GM18907 (cell line): ENCODE results near the gene PLK1.
"Not testable (repeated sequence)": the region's sequence is repeated elsewhere in the genome, so short reads cannot be mapped to it uniquely, and the experiment has no call there.

Experiments
- ATAC-seq: cut with Tn5 transposase; IDR thresholded peaks from one replicate; pipeline ENCODE4 v1.9.1; 2021; ENCODE audit warnings: mild to moderate bottlenecking, moderate library complexity; ENCODE audit not compliant: unreplicated experiment

PLK1 gene

DNA sequence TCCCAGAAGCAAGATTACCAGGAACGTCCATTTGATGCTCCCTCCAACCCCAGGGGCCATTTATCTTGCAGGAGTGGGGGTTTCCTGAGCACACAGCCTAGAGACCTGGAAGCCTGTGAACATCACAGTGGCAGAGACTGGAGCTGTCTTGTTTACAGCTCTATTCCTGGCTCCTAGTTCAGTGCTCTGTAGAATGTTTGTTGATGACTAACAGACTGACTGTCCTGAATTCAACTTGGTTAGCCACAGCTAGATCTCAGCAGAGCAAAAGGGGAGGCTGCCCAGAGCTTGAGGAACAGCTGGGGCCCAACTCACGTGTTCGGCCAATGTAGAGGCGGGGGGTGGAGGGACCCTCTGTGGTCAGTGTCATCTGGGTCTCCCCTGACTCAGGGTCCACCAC is 27.8 kb downstream of the PLK1 start:
- ATAC-seq = no peak

DNA sequence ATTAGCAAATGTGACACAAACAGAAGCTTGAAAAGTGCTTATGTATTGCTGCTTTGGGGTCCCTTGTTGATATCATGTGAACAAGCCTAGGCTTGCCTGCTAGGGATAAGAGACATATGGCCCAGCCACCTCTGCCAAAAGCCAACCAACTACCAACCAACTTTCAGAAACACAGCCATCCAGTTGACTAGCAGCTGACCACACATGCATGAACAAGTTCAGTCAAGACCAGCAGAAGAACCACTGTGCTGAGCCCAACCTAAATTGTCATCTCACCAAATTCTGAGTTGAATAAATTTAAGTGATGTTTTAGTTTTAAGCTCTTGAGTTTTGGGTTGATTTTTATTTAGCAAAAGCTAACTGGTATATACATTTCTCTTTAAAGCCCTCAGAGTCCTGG is 30.8 kb downstream of the PLK1 start:
- no peak for ATAC-seq

DNA sequence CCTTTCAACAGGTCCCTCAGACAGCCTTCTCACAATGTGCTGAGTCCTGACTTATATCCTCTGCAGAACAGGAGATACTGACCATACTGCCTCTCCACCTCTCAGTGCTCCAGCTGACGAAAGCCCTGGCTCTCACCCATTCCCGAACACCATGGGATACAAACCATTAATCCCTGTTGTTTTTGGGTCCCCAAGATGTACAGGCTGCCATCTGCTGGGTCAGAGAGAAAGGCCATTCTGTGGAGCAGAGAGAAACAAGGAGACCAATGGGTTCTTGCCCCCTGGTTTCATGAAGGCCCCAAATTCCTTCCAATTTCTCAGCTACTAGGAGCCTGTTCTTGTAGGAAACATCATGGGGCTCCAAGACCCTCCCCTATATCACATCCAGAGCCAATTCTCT is 31.3 kb downstream of the PLK1 start:
- ATAC-seq = no peak

- ATAC-seq = no peak
Observed at GRCh38 chr16:23710504-23710903, 31.8 kb downstream of the PLK1 start.

- no peak for ATAC-seq
Observed at GRCh38 chr16:23711785-23712184, 33.1 kb downstream of the PLK1 start.

- no peak for ATAC-seq
Observed at GRCh38 chr16:23712976-23713375, 34.3 kb downstream of the PLK1 start, which contains the start of gene ERN2. TSS of gene ERN2 (minus strand) at chr16:23713222. CDS start at chr16:23713187, 35 bp downstream.

GRCh38 chr16:23716484-23716883 is 37.8 kb downstream of the PLK1 start:
- no peak for ATAC-seq

DNA sequence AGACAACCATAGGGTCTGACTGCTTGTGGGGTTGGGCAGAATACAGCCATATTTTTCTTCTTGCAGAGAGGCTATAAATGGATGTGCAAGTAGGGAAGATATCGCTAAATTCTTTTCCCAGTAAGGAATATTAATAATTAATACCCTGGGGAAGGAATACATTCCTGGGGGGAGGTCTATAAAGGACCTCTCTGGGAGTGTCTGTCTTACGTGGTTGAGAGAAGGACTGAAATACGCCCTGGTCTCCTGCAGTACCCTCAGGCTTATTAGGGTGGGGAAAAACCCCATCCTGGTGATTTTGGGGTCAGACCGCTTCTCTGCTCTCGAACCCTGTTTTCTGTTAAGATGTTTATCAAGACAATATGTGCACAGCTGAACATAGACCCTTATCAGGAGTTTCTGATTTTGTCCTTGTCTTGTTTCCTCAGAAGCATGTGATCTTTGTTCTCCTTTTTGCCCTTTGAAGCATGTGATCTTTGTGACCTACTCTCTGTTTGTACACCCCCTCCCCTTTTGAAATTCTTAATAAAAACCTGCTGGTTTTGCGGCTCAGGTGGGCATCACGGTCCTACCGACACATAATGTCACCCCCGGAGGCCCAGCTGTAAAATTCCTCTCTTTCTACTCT is 44.0 kb downstream of the PLK1 start:
- not testable (repeated sequence) for ATAC-seq

DNA sequence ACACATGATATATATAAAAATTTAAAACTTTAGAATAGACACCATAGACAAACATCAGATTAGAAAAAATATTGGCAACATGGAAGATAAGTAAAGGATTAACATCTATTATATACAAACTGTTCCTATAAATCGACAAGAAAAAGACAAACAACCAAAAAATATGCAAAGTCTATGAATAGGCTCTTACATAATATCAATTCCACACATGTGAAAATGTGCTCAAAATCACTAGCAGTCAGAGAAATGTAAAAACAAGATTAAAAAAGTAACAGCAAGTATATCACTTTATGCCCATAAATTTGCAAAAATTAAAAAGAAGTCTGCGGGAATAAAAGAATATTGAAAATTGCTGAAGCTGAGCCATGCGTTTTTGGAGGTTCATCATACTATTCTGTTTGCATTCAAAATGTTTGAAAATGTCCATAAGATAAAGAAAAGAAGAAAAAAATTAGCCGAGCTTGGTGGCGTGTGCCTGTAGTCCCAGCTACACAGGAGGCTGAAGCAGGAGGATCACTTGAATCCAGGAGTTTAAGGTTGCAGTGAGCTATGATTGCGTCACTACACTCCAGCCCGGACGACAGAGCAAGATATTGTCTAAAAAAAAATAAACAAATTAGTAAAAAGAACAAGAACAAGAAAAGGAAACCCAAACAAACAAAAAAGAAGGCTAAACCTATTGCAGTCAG is 45.6 kb downstream of the PLK1 start:
- ATAC-seq = no peak

GRCh38 chr16:23724785-23725131 is 46.1 kb downstream of the PLK1 start:
- ATAC-seq = no peak

- no peak for ATAC-seq
Observed at GRCh38 chr16:23726710-23727109, 48.0 kb downstream of the PLK1 start.

- ATAC-seq = no peak
Observed at GRCh38 chr16:23728112-23728477, 49.4 kb downstream of the PLK1 start.

DNA sequence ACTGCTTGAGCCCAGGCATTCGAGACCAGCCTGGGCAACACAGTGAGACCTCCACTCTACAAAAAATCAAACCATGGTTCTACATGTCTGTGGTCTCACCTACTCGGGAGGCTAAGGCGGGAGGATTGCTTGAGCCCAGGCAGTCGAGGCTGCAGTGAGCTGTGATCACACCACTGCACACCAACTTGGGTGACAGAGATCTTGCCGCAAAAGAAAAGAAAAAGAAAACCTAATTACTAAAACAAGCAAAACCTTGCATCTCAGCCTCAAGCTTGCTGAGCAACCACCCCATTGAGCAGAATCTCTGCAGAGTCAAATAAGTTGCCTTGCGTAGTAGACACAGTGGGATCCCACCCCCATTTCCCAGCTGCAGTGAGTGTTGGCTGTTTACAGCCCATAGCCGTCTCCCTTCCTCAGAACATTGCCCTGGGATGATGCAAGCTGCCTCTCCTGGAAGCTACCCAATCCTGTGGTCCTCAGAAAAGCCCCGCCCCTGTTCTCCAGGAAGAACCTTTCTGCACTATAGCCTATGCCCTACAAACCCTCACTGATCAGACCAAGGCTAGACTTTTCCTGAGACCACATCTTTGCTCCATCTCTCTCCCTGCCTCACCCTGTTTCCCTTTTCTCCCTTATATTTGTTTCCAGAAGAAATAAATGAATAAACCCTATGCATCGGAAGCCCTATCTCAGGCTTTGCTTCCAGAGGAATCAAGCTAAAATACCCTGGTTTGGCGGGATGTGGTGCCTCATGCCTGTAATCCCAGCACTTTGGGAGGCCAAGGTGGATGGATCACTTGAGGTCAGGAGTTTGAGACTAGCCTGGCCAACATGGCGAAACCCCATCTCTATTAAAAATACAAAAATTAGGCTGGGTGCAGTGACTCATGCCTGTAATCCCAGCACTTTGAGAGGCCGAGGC is 51.1 kb downstream of the PLK1 start:
- no peak for ATAC-seq

DNA sequence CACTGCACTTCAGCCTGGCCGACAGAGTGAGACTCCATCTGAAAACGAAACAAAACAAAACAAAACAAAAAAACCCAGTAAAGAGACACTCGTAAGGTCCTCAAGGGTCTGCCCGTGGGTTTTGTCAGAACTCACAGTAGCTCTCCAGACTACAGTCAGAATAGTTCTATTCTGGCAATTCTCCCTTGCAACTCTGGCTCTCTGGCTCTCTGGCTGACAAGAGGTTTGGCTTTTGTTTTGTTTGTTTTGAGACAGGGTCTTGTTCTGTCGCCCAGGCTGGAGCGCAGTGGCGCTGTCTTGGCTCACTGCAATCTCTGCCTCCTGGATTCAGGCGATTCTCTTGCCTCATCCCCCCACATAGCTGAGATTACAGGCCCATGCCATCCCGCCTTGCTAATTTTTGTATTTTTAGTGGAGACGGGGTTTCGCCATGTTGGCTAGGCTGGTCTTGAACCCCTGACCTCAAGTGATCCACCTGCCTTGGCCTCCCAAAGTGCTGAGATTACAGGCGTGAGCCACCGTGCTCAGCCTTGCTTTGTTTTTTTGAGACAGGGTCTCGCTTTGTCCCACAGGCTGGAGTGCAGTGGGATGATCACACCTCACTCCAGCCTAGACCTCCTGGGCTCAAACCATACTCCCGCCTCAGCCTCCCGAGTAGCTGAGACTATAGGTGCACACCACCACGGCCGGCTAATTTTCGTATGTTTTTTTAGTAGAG is 55.6 kb downstream of the PLK1 start:
- no peak for ATAC-seq

- ATAC-seq = not testable (repeated sequence)
Observed at GRCh38 chr16:23737423-23738028, 58.8 kb downstream of the PLK1 start.

DNA sequence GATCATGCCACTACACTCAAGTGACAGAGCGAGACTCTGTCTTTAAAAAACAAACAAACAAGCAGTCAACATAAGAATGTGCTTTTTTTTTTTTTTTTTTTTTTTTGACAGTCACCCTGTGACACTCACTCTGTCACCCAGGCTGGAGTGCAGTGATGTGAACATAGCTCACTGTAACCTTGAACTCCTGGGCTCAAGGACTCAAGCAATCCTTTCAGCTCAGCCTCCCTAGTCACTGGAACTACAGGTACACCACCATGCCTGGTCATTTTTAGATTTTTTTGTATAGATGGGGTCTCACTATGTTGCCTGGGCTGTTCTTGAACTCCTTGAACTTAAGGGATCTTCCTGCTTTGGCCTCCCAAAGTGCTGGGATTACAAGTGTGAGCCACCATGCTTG is 60.8 kb downstream of the PLK1 start:
- ATAC-seq = no peak
